ENCODE measurements around the gene XYLT1. TPM values are rescaled to one million over a fixed set of nuclear protein-coding genes. Genes with fewer than 3 reads are reported as not detected.
A peak's percentile ranks its signal among the peaks of the same experiment; 100 is the strongest.

The XYLT1 gene
- total and polyA plus RNA-seq, 9 of the 15 experiments (the other 6 are each of a cell fraction or from before 2014, with no cell fraction given) = 0.03 to 0.09 (median 0.08) TPM; not detected in 6

DNA sequence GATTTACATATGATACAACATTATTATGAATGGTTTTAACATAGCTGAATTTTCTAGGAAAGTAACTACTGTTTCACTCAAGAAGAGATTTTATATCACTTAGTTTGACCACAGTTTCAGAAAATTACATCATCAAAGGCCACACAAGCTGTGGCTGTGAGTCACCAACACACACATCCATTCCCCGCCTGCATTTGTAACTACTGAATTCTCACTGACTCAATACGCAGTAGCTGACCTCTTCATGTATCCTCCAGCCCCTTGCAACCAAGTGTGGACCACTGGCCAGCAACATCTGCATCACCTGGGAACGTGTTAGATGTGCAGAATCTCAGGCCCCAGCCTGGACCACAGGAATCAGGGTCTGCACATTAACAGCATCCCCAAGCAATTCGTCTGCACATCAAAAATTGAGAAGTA lies 197.6 kb downstream of the XYLT1 start (continued):
- TF ChIP-seq, protein P1, sequence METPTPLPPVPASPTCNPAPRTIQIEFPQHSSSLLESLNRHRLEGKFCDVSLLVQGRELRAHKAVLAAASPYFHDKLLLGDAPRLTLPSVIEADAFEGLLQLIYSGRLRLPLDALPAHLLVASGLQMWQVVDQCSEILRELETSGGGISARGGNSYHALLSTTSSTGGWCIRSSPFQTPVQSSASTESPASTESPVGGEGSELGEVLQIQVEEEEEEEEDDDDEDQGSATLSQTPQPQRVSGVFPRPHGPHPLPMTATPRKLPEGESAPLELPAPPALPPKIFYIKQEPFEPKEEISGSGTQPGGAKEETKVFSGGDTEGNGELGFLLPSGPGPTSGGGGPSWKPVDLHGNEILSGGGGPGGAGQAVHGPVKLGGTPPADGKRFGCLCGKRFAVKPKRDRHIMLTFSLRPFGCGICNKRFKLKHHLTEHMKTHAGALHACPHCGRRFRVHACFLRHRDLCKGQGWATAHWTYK (CRISPR knock-in tag; IDR thresholded peaks at IDR 0.05) = no peak
- TF ChIP-seq, protein P2, sequence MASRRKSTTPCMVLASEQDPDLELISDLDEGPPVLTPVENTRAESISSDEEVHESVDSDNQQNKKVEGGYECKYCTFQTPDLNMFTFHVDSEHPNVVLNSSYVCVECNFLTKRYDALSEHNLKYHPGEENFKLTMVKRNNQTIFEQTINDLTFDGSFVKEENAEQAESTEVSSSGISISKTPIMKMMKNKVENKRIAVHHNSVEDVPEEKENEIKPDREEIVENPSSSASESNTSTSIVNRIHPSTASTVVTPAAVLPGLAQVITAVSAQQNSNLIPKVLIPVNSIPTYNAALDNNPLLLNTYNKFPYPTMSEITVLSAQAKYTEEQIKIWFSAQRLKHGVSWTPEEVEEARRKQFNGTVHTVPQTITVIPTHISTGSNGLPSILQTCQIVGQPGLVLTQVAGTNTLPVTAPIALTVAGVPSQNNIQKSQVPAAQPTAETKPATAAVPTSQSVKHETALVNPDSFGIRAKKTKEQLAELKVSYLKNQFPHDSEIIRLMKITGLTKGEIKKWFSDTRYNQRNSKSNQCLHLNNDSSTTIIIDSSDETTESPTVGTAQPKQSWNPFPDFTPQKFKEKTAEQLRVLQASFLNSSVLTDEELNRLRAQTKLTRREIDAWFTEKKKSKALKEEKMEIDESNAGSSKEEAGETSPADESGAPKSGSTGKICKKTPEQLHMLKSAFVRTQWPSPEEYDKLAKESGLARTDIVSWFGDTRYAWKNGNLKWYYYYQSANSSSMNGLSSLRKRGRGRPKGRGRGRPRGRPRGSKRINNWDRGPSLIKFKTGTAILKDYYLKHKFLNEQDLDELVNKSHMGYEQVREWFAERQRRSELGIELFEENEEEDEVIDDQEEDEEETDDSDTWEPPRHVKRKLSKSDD (conservative IDR thresholded peaks at IDR 0.05; ENCODE audit: low read length) = no peak
- TF ChIP-seq NRF1 (conservative IDR thresholded peaks at IDR 0.05 in 1 of 2, IDR thresholded peaks at IDR 0.05 in 1 of 2) (no peak), JUND (IDR thresholded peaks at IDR 0.05; ENCODE audit: borderline replicate concordance, low read depth, low read length) (peak; percentile 84), JUND (tag; IDR thresholded peaks at IDR 0.05; ENCODE audit: borderline replicate concordance, low read depth, low read length) (0 out of 3 replicates have a peak, but pooled peaks have one; percentile 26), ZNF507 (tag; conservative IDR thresholded peaks at IDR 0.05) (no peak), CREB1 (IDR thresholded peaks at IDR 0.05) (no peak), CREB1 (CRISPR knock-in tag; IDR thresholded peaks at IDR 0.05) (no peak), RBM14 (IDR thresholded peaks at IDR 0.05; ENCODE audit: borderline replicate concordance, insufficient read depth, low read depth, low read length) (no peak), ATF7 (IDR thresholded peaks at IDR 0.05) (peak; percentile 71), KLF1 (tag; IDR thresholded peaks at IDR 0.05) (no peak), JUN (IDR thresholded peaks at IDR 0.05; ENCODE audit: borderline replicate concordance, low read depth, low read length) (peak; percentile 61; the same call in 1 of the 2 replicates), JUN (CRISPR knock-in tag; IDR thresholded peaks at IDR 0.05; ENCODE audit: borderline replicate concordance) (no peak), RB1 (IDR thresholded peaks at IDR 0.05; ENCODE audit: low read depth) (no peak), ARHGAP35 (IDR thresholded peaks at IDR 0.05; ENCODE audit: partially characterized antibody) (no peak), CXXC5 (CRISPR knock-in tag; IDR thresholded peaks at IDR 0.05) (no peak), TRIM24 (IDR thresholded peaks at IDR 0.05) (peak in 1 of 2 experiments; percentile 46; a peak in 1 of 4 replicates), CEBPG (CRISPR knock-in tag; IDR thresholded peaks at IDR 0.05) (0 out of 2 replicates have a peak, but pooled peaks have one; percentile 20), CEBPG (tag; conservative IDR thresholded peaks at IDR 0.05 in 1 of 2, IDR thresholded peaks at IDR 0.05 in 1 of 2) (peak; percentile 52 to 95), NR2C2 (CRISPR knock-in tag; IDR thresholded peaks at IDR 0.05) (no peak), NR2C2 (tag; IDR thresholded peaks at IDR 0.05) (peak; percentile 55; the same call in 1 of the 2 replicates), JUNB (CRISPR knock-in tag; conservative IDR thresholded peaks at IDR 0.05) (peak; percentile 67; the same call in 1 of the 2 replicates)
- TF ChIP-seq, protein P3, sequence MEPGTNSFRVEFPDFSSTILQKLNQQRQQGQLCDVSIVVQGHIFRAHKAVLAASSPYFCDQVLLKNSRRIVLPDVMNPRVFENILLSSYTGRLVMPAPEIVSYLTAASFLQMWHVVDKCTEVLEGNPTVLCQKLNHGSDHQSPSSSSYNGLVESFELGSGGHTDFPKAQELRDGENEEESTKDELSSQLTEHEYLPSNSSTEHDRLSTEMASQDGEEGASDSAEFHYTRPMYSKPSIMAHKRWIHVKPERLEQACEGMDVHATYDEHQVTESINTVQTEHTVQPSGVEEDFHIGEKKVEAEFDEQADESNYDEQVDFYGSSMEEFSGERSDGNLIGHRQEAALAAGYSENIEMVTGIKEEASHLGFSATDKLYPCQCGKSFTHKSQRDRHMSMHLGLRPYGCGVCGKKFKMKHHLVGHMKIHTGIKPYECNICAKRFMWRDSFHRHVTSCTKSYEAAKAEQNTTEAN (CRISPR knock-in tag; IDR thresholded peaks at IDR 0.05) = no peak
- TF ChIP-seq, protein P4, sequence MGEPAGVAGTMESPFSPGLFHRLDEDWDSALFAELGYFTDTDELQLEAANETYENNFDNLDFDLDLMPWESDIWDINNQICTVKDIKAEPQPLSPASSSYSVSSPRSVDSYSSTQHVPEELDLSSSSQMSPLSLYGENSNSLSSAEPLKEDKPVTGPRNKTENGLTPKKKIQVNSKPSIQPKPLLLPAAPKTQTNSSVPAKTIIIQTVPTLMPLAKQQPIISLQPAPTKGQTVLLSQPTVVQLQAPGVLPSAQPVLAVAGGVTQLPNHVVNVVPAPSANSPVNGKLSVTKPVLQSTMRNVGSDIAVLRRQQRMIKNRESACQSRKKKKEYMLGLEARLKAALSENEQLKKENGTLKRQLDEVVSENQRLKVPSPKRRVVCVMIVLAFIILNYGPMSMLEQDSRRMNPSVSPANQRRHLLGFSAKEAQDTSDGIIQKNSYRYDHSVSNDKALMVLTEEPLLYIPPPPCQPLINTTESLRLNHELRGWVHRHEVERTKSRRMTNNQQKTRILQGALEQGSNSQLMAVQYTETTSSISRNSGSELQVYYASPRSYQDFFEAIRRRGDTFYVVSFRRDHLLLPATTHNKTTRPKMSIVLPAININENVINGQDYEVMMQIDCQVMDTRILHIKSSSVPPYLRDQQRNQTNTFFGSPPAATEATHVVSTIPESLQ (CRISPR knock-in tag; IDR thresholded peaks at IDR 0.05) = no peak

All from K562 (cell line).